Panc1 (cell line): ENCODE measurements around the gene LMAN1L.

Source experiments
- CTCF ChIP-seq: fragments of 450-650 bp; IDR thresholded peaks from 2 replicates; pipeline ENCODE4 v1.5.1; 2017; ENCODE audit warnings: mild to moderate bottlenecking
- POLR2AphosphoS5 ChIP-seq: IDR thresholded peaks from 2 replicates; pipeline ENCODE4 v1.6.1; 2012; ENCODE audit warnings: mild to moderate bottlenecking, low read depth, low read length, moderate library complexity
- TCF7L2 ChIP-seq: IDR thresholded peaks from 2 replicates; pipeline ENCODE4 v1.6.1; 2011; ENCODE audit warnings: mild to moderate bottlenecking, low read depth, low read length, inconsistent platforms

GRCh38 chr15:74773731-74774252 is 38.8 kb upstream of the LMAN1L start:
- TF ChIP-seq TCF7L2 (no peak), POLR2AphosphoS5 (no peak), CTCF (no peak)
